GM12872 (cell line): ENCODE results near the gene ZKSCAN2.

ENCODE experiments used
- CTCF ChIP-seq: IDR thresholded peaks from 3 replicates; pipeline ENCODE4 v1.5.1; 2011; ENCODE audit warnings: low read depth, mild to moderate bottlenecking, low read length, moderate library complexity; ENCODE audit not compliant: insufficient read depth

ZKSCAN2 gene

GRCh38 chr16:25271421-25271820, 13.8 kb upstream of the ZKSCAN2 start:
- TF ChIP-seq CTCF, result no peak

GRCh38 chr16:25270577-25270976, 12.9 kb upstream of the ZKSCAN2 start:
- no peak for TF ChIP-seq CTCF

- no peak for TF ChIP-seq CTCF
Measured at GRCh38 chr16:25269879-25270278, 12.2 kb upstream of the ZKSCAN2 start.

- TF ChIP-seq CTCF, result no peak
Measured at GRCh38 chr16:25265968-25266367, 8.3 kb upstream of the ZKSCAN2 start.

- TF ChIP-seq CTCF, result no peak
Measured at GRCh38 chr16:25264597-25264996, 7.0 kb upstream of the ZKSCAN2 start.

GRCh38 chr16:25260416-25260815, 2.8 kb upstream of the ZKSCAN2 start:
- no peak for TF ChIP-seq CTCF

- no peak for TF ChIP-seq CTCF
Measured at GRCh38 chr16:25258861-25259179, 1.2 kb upstream of the ZKSCAN2 start.
